ENCODE results near the gene EYS.

EYS gene

DNA sequence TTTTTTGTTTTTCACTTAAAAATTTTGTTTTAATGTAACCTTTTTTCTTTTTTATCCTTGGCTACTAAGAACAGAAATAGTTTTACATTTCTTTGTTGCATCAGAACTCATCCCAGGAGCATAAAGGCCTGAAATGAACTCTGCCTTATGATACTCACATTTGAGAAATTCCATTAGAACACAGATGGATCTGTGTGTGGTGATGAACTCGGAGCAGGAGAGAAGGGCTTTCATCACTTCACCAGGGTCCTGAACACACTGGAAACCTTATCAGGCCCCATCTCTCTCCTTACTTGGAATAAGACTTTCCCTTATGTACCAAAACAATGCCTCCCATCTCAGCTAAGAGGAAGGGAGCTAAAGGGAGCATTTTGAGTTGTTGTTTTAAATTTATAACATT is 1932.1 kb downstream of the EYS start:
- TF ChIP-seq, protein P1, sequence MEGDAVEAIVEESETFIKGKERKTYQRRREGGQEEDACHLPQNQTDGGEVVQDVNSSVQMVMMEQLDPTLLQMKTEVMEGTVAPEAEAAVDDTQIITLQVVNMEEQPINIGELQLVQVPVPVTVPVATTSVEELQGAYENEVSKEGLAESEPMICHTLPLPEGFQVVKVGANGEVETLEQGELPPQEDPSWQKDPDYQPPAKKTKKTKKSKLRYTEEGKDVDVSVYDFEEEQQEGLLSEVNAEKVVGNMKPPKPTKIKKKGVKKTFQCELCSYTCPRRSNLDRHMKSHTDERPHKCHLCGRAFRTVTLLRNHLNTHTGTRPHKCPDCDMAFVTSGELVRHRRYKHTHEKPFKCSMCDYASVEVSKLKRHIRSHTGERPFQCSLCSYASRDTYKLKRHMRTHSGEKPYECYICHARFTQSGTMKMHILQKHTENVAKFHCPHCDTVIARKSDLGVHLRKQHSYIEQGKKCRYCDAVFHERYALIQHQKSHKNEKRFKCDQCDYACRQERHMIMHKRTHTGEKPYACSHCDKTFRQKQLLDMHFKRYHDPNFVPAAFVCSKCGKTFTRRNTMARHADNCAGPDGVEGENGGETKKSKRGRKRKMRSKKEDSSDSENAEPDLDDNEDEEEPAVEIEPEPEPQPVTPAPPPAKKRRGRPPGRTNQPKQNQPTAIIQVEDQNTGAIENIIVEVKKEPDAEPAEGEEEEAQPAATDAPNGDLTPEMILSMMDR (conservative IDR thresholded peaks at IDR 0.05; ENCODE audit: low read depth, low read length), result no peak
- Histone ChIP-seq H4K20me1 (ENCODE audit: insufficient read depth) (no peaks in the 10 kb centered on the region), H3K27ac (no peak overlapping the region), H3K27me3 (ENCODE audit: insufficient read depth, low read depth) (no peaks in the 10 kb centered on the region), H3K4me1 (ENCODE audit: low read depth, poor library complexity, severe bottlenecking) (no peaks in the 10 kb centered on the region), H3K36me3 (ENCODE audit: insufficient read depth) (no peaks in the 10 kb centered on the region), H3K9ac (no peak overlapping the region), H3K4me3 (IDR thresholded peaks at IDR 0.05; ENCODE audit: insufficient read depth, low read depth, low read length) (no peak overlapping the region), H3K79me2 (ENCODE audit: insufficient read depth, low read depth) (no peaks in the 10 kb centered on the region), H2AFZ (ENCODE audit: low read depth) (no peak overlapping the region), H3K4me2 (no peak overlapping the region)

DNA sequence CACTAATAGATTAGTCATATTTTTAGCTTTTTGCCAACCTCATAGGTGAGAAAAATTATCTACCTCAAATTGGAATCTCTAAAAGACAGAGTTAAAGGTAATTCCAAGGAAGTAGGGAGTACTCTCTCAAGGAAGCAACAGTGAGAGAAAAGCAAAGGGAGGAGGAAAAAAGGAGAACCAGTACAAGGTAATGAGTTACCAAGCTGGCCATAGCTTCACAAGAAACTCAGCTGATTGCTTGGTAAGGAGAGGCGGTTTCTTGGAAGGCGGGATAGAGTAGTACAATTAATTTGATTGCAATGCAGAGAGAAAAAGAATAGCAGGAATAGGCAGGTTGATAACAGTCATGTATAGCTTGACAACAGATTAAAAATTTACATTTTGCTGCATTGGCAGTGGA is 1933.8 kb downstream of the EYS start:
- H3K4me3 ChIP-seq (IDR thresholded peaks at IDR 0.05; ENCODE audit: insufficient read depth, low read depth, low read length), result no peak overlapping the region
- no peak overlapping the region for H3K9ac ChIP-seq
- H3K4me1 ChIP-seq (ENCODE audit: low read depth, poor library complexity, severe bottlenecking), result no peaks in the 10 kb centered on the region
- H3K27me3 ChIP-seq (ENCODE audit: insufficient read depth, low read depth), result no peaks in the 10 kb centered on the region
- H4K20me1 ChIP-seq (ENCODE audit: insufficient read depth), result no peaks in the 10 kb centered on the region
- TF ChIP-seq, protein P1 (conservative IDR thresholded peaks at IDR 0.05; ENCODE audit: low read depth, low read length), result no peak
- no peaks in the 10 kb centered on the region for H3K36me3 ChIP-seq (ENCODE audit: insufficient read depth)
- H2AFZ ChIP-seq (ENCODE audit: low read depth), result no peak overlapping the region
- H3K4me2 ChIP-seq, result no peak overlapping the region
- no peak overlapping the region for H3K27ac ChIP-seq
- H3K79me2 ChIP-seq (ENCODE audit: insufficient read depth, low read depth), result no peaks in the 10 kb centered on the region

DNA sequence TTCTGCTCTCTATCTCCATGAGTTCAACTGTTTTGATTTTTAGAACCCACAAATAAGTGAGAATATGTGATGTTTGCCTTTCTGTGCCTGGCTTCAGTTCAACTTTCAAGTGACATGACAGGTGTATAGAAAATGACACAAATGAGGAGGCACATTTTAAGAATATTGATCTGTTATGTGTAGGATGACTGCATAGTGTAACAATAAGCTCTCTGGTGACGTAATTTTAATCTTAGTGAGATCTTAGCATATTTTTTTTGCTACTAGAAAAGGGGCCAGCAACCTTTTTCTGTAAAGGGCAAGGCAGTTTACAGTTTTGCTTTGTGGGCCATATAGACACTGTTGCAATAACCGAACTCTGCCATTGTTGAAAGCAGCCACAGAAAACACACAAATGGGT is 1941.2 kb downstream of the EYS start:
- Histone ChIP-seq H3K4me1 (ENCODE audit: low read depth, poor library complexity, severe bottlenecking) (no peaks in the 10 kb centered on the region), H4K20me1 (ENCODE audit: insufficient read depth) (no peaks in the 10 kb centered on the region), H3K27me3 (ENCODE audit: insufficient read depth, low read depth) (no peaks in the 10 kb centered on the region), H3K4me3 (IDR thresholded peaks at IDR 0.05; ENCODE audit: insufficient read depth, low read depth, low read length) (no peak overlapping the region), H3K4me2 (no peak overlapping the region), H3K9ac (no peak overlapping the region), H3K27ac (no peak overlapping the region), H3K79me2 (ENCODE audit: insufficient read depth, low read depth) (no peaks in the 10 kb centered on the region), H3K36me3 (ENCODE audit: insufficient read depth) (no peaks in the 10 kb centered on the region), H2AFZ (ENCODE audit: low read depth) (no peak overlapping the region)
- TF ChIP-seq, protein P1 (conservative IDR thresholded peaks at IDR 0.05; ENCODE audit: low read depth, low read length), result no peak

DNA sequence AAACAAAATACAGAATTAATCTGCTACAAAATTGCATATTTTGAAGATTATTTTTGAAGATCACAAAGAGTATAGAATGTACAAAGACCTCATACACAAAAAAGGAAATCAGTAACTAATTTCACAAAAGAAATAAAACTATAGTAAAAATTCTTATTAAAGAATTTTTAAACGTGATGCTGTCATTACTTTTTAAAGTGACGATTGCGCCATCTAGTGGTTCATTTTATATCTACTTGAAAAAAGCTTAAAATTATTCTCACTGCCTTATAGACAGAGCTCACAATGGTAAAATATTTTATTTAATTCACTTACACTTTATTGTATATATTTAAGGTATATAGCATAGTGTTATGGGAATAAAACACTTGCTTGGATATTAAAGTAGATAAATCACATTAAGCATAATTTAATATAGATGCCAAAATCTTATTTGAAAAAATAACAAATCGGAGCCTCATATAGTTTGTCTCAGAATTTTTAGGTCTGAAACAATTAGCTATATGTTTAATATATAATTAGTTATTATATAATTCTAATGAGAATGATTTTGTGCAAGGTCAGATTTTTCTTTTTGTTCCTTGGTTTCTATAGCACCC is 1942.6 kb downstream of the EYS start:
- TF ChIP-seq, protein P1 (conservative IDR thresholded peaks at IDR 0.05; ENCODE audit: low read depth, low read length), result peak; percentile 68; the same call in 1 of the 2 replicates
- no peaks in the 10 kb centered on the region for H3K27me3 ChIP-seq (ENCODE audit: insufficient read depth, low read depth)
- no peak overlapping the region for H3K9ac ChIP-seq
- H3K4me1 ChIP-seq (ENCODE audit: low read depth, poor library complexity, severe bottlenecking), result no peaks in the 10 kb centered on the region
- no peak overlapping the region for H3K27ac ChIP-seq
- H3K4me3 ChIP-seq (IDR thresholded peaks at IDR 0.05; ENCODE audit: insufficient read depth, low read depth, low read length), result no peak overlapping the region
- no peaks in the 10 kb centered on the region for H4K20me1 ChIP-seq (ENCODE audit: insufficient read depth)
- H3K79me2 ChIP-seq (ENCODE audit: insufficient read depth, low read depth), result no peaks in the 10 kb centered on the region
- H2AFZ ChIP-seq (ENCODE audit: low read depth), result no peak overlapping the region
- no peaks in the 10 kb centered on the region for H3K36me3 ChIP-seq (ENCODE audit: insufficient read depth)
- H3K4me2 ChIP-seq, result no peak overlapping the region
